ENCODE results near the gene KLC4.
"Not testable (repeated sequence)": the region's sequence is repeated elsewhere in the genome, so short reads cannot be mapped to it uniquely, and the experiment has no call there.

KLC4 gene

GRCh38 chr6:43077981-43078511, 18.6 kb downstream of the KLC4 start:
- no peak overlapping the region for H3K27ac ChIP-seq
- TF ChIP-seq ZFX (IDR thresholded peaks at IDR 0.05; ENCODE audit: borderline replicate concordance) (no peak), CTCF (IDR thresholded peaks at IDR 0.05) (no peak)

- no peak for TF ChIP-seq ZFX (IDR thresholded peaks at IDR 0.05; ENCODE audit: borderline replicate concordance)
- TF ChIP-seq CTCF (IDR thresholded peaks at IDR 0.05), result no peak
- no peak overlapping the region for H3K27ac ChIP-seq
Observed at GRCh38 chr6:43078691-43079090, 19.3 kb downstream of the KLC4 start.

- no peak overlapping the region for H3K27ac ChIP-seq
- no peak for TF ChIP-seq ZFX (IDR thresholded peaks at IDR 0.05; ENCODE audit: borderline replicate concordance)
- TF ChIP-seq CTCF (IDR thresholded peaks at IDR 0.05), result no peak
Observed at GRCh38 chr6:43081043-43081442, 21.6 kb downstream of the KLC4 start.

GRCh38 chr6:43081922-43082321, 22.5 kb downstream of the KLC4 start:
- H3K27ac ChIP-seq, result not testable (repeated sequence)

- TF ChIP-seq CTCF (IDR thresholded peaks at IDR 0.05) (no peak), ZFX (IDR thresholded peaks at IDR 0.05; ENCODE audit: borderline replicate concordance) (no peak)
- no peak overlapping the region for H3K27ac ChIP-seq
Observed at GRCh38 chr6:43082806-43083655, 23.6 kb downstream of the KLC4 start.

GRCh38 chr6:43086022-43086658, 26.7 kb downstream of the KLC4 start:
- TF ChIP-seq CTCF (IDR thresholded peaks at IDR 0.05), result no peak
- TF ChIP-seq ZFX (IDR thresholded peaks at IDR 0.05; ENCODE audit: borderline replicate concordance), result no peak
- no peak overlapping the region for H3K27ac ChIP-seq

- no peak overlapping the region for H3K27ac ChIP-seq
- TF ChIP-seq CTCF (IDR thresholded peaks at IDR 0.05), result no peak
- no peak for TF ChIP-seq ZFX (IDR thresholded peaks at IDR 0.05; ENCODE audit: borderline replicate concordance)
Observed at GRCh38 chr6:43088654-43089056, 29.2 kb downstream of the KLC4 start.

Data from 22Rv1 (cell line).